ENCODE measurements around the gene DYDC1.

- TF ChIP-seq CTCF (IDR thresholded peaks at IDR 0.05) (no peak), POLR2A (IDR thresholded peaks at IDR 0.05) (no peak)
These were observed 16.9 kb upstream of the DYDC1 start for GRCh38 chr10:80373502-80373901.

Data from breast epithelium (tissue), 3 donors.